HepG2 (cell line): ENCODE results near the gene CTNNA3. TPM values are rescaled to one million over a fixed set of nuclear protein-coding genes. Genes with fewer than 3 reads are reported as not detected.

ENCODE experiments used
- ATAC-seq: fragments of 200-7000 bp; cut with Tn5 transposase; 3 replicates; pipeline ENCODE4 v1.9.1; 2020; ENCODE audit warnings: mild to moderate bottlenecking, moderate library complexity
- BruUV-seq: library from RNA; stranded (reverse); fragments of 400-500 nt; replicated peaks from 2 replicates; lab custom pipeline; 2021; lab: Mats Ljungman, UMichigan
- CTCF ChIA-PET: fragments of 300-600 bp; formaldehyde crosslinking; extraction: SDS; loops from one replicate; lab custom pipeline; 2021; ENCODE audit warnings: low total read pairs, inconsistent platforms, low intra/inter-chr PET ratio; lab: Yijun Ruan, JAX
- POLR2A ChIA-PET: fragments of 350-600 bp; sonication (Branson Sonifier 250); formaldehyde crosslinking; loops from one replicate; lab custom pipeline; 2020; ENCODE audit warnings: antibody characterized with exemption, inconsistent platforms; lab: Yijun Ruan, JAX
- DNase-seq: peaks from one replicate; pipeline ENCODE4 v3.0.0-alpha.2; 2015; ENCODE audit warnings: low spot score
- FAIRE-seq: peaks from 3 replicates; lab custom pipeline; 2011; peaks lifted over from hg19 to GRCh38; lab: Jason Lieb, UNC
- H2AFZ ChIP-seq: one replicate; pipeline ENCODE4 v1.6.1; 2011; ENCODE audit warnings: low read length, inconsistent platforms
- H3K27ac ChIP-seq: fragments of 300-600 bp; 3 replicates; pipeline ENCODE4 v1.8.0; 2011; ENCODE audit warnings: mixed run types, mild to moderate bottlenecking, mixed read lengths, low read length, inconsistent platforms; ENCODE audit not compliant: insufficient read depth; ENCODE audit errors: extremely low read length
- H3K27me3 ChIP-seq, 2 experiments: fragments of 200-600 bp in 1 of 2; 2 replicates in 1 of 2; 3 replicates in 1 of 2; pipeline versions ENCODE4 v1.6.0 to v1.8.0; 2011; ENCODE audit warnings: low read length in 2 of 2, mild to moderate bottlenecking in 2 of 2, moderate library complexity in 2 of 2, inconsistent platforms in 1 of 2; ENCODE audit not compliant: insufficient read depth in 2 of 2, control insufficient read depth in 1 of 2
- H3K36me3 ChIP-seq, 2 experiments: fragments of 200-600 bp in 1 of 2; replicated peaks in 1 of 2; 2 replicates in 1 of 2; 3 replicates in 1 of 2; pipeline versions ENCODE4 v1.5.1 to v1.8.0; 2011; ENCODE audit warnings: low read length in 2 of 2, inconsistent platforms in 1 of 2; ENCODE audit not compliant: insufficient read depth in 2 of 2, control insufficient read depth in 1 of 2
- H3K4me1 ChIP-seq: 2 replicates; pipeline ENCODE4 v1.5.1; 2012; ENCODE audit warnings: low read length, inconsistent platforms; ENCODE audit not compliant: insufficient read depth
- H3K4me2 ChIP-seq: 2 replicates; pipeline ENCODE4 v1.6.0; 2011; ENCODE audit warnings: low read depth, low read length, inconsistent platforms
- H3K4me3 ChIP-seq, 3 experiments: fragments of 200-600 bp in 1 of 3; sonication (generic), shearing (Covaris generic) in 1 of 3; replicated peaks in 1 of 3; 2 replicates each; pipeline ENCODE4 v1.5.1; 2011 to 2016; ENCODE audit warnings: low read length in 3 of 3, inconsistent platforms in 2 of 3, low read depth in 2 of 3, mild to moderate bottlenecking in 2 of 3, control low read depth in 1 of 3, mixed read lengths in 1 of 3; ENCODE audit not compliant: insufficient read depth in 1 of 3
- H3K79me2 ChIP-seq: one replicate; pipeline ENCODE4 v1.6.1; 2011; ENCODE audit warnings: low read length, inconsistent platforms; ENCODE audit not compliant: insufficient read depth
- H3K9ac ChIP-seq: 2 replicates; pipeline ENCODE4 v1.6.0; 2011; ENCODE audit warnings: mild to moderate bottlenecking, low read depth, low read length, inconsistent platforms; ENCODE audit not compliant: insufficient read depth
- H3K9me3 ChIP-seq: 2 replicates; pipeline ENCODE4 v1.5.1; 2012; ENCODE audit warnings: mild to moderate bottlenecking, low read length
- H4K20me1 ChIP-seq: 2 replicates; pipeline ENCODE4 v1.6.0; 2011; ENCODE audit warnings: inconsistent platforms, mild to moderate bottlenecking, low read length, moderate library complexity; ENCODE audit not compliant: insufficient read depth
- NR2F2 ChIP-seq: IDR thresholded peaks from 2 replicates; pipeline ENCODE4 v1.6.1; 2012; ENCODE audit warnings: low read depth, inconsistent platforms, borderline replicate concordance
- ZFP37 ChIP-seq: sonication (generic); formaldehyde crosslinking; IDR thresholded peaks from 2 replicates; pipeline ENCODE4 v1.4.0; 2020; ENCODE audit warnings: missing genetic modification reagents, borderline replicate concordance
- ZNF180 ChIP-seq: sonication (generic); formaldehyde crosslinking; IDR thresholded peaks from 2 replicates; pipeline ENCODE4 v1.4.0; 2020; ENCODE audit warnings: low read depth, missing genetic modification reagents, borderline replicate concordance
- ZNF34 ChIP-seq: sonication (generic); formaldehyde crosslinking; IDR thresholded peaks from 2 replicates; pipeline ENCODE4 v1.4.0; 2020; ENCODE audit warnings: mild to moderate bottlenecking, missing genetic modification reagents, borderline replicate concordance
- ZNF691 ChIP-seq: sonication (generic); formaldehyde crosslinking; IDR thresholded peaks from 2 replicates; pipeline ENCODE4 v1.4.0; 2020; ENCODE audit warnings: missing genetic modification reagents, low read depth, mild to moderate bottlenecking, borderline replicate concordance
- in situ Hi-C: cut with HindIII; loops from 2 replicates; pipeline ENCODE4 v1.10.0; 2017; ENCODE audit warnings: low pct_unique_long_range_greater_than_20kb; ENCODE audit not compliant: extremely low pct_ligation_motif_present
- intact Hi-C: fragments of 100-400 bp; cut with micrococcal nuclease; formaldehyde crosslinking; loops from one replicate; pipeline ENCODE4 v1.10.0; 2022; ENCODE audit not compliant: unreplicated experiment
- polyA plus RNA-seq, 8 experiments: library from polyadenylated mRNA; depleted of rRNA in 3 of 8; stranded (reverse) in 7 of 8; unstranded in 1 of 8; fragments of >200 nt; fragmentation: Illumina TruSeq in 4 of 8; extraction: Trizol in 4 of 8; gene quantifications; 2 replicates each; pipeline versions ENCODE4 v1.2.1 to v1.2.3, GENCODE V29; 2011 to 2016; ENCODE audit warnings: low read depth in 4 of 8, missing spikeins in 1 of 8, mixed read lengths in 1 of 8; ENCODE audit not compliant: insufficient read depth in 1 of 8
- total RNA-seq, 5 experiments: library from RNA; depleted of rRNA; stranded (reverse); fragments of >200 nt; fragmentation: Illumina TruSeq; extraction: Trizol; gene quantifications; 2 replicates each; pipeline ENCODE4 v1.2.3, GENCODE V29; 2016; ENCODE audit warnings: low read depth in 1 of 5
- TF ChIP-seq, protein P1 (sequence below): sonication (generic); formaldehyde crosslinking; IDR thresholded peaks from 2 replicates; pipeline ENCODE4 v1.4.0; 2020; ENCODE audit warnings: mild to moderate bottlenecking, missing genetic modification reagents, borderline replicate concordance

The CTNNA3 gene
- total and polyA plus RNA-seq, 2 of the 13 experiments (the other 11 are each of a cell fraction or from before 2014, with no cell fraction given) = not detected

DNA sequence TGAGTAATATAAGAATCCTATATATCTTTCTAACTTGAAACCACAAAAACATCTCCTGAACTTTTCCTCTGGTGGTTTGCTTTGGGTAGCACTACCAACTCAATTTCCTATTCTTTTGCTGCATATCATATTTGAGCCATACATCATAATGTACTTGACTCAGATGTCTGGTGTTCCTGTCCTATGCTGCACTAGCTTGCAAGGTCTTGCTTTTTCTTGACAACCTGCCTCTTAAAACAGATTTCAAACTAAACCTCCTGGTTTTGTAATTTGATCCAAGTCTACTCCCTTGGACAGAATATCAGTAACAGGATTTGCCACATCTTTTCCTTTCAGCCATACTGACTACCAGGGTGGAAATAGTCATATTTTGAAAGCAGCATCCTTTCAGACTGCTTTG is 1290.4 kb downstream of the CTNNA3 start:
- CTCF ChIA-PET = no interaction called here
- Histone ChIP-seq H3K9me3 (peaks cover 52% of the 10 kb centered on the region), H4K20me1 (no peaks in the 10 kb centered on the region), H3K27me3 (no peaks in the 10 kb centered on the region), H3K79me2 (no peaks in the 10 kb centered on the region), H3K36me3 (no peaks in the 10 kb centered on the region), H3K4me3 (no peak overlapping the region), H3K27ac (no peak overlapping the region), H3K4me2 (no peak overlapping the region), H3K9ac (no peak overlapping the region), H3K4me1 (no peaks in the 10 kb centered on the region), H2AFZ (no peak overlapping the region)
- intact Hi-C loops = no loop called here
- POLR2A ChIA-PET = no interaction called here
- in situ Hi-C loops = no loop called here
- DNase-seq (no peak), FAIRE-seq (no peak), ATAC-seq (no peak)
- TF ChIP-seq, protein P1, sequence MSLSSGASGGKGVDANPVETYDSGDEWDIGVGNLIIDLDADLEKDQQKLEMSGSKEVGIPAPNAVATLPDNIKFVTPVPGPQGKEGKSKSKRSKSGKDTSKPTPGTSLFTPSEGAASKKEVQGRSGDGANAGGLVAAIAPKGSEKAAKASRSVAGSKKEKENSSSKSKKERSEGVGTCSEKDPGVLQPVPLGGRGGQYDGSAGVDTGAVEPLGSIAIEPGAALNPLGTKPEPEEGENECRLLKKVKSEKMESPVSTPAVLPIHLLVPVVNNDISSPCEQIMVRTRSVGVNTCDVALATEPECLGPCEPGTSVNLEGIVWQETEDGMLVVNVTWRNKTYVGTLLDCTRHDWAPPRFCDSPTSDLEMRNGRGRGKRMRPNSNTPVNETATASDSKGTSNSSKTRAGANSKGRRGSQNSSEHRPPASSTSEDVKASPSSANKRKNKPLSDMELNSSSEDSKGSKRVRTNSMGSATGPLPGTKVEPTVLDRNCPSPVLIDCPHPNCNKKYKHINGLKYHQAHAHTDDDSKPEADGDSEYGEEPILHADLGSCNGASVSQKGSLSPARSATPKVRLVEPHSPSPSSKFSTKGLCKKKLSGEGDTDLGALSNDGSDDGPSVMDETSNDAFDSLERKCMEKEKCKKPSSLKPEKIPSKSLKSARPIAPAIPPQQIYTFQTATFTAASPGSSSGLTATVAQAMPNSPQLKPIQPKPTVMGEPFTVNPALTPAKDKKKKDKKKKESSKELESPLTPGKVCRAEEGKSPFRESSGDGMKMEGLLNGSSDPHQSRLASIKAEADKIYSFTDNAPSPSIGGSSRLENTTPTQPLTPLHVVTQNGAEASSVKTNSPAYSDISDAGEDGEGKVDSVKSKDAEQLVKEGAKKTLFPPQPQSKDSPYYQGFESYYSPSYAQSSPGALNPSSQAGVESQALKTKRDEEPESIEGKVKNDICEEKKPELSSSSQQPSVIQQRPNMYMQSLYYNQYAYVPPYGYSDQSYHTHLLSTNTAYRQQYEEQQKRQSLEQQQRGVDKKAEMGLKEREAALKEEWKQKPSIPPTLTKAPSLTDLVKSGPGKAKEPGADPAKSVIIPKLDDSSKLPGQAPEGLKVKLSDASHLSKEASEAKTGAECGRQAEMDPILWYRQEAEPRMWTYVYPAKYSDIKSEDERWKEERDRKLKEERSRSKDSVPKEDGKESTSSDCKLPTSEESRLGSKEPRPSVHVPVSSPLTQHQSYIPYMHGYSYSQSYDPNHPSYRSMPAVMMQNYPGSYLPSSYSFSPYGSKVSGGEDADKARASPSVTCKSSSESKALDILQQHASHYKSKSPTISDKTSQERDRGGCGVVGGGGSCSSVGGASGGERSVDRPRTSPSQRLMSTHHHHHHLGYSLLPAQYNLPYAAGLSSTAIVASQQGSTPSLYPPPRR (CRISPR knock-in tag) = no peak
- no peak for TF ChIP-seq NR2F2
- TF ChIP-seq ZNF34 (CRISPR knock-in tag) = no peak
- no TSS peak for BruUV-seq

DNA sequence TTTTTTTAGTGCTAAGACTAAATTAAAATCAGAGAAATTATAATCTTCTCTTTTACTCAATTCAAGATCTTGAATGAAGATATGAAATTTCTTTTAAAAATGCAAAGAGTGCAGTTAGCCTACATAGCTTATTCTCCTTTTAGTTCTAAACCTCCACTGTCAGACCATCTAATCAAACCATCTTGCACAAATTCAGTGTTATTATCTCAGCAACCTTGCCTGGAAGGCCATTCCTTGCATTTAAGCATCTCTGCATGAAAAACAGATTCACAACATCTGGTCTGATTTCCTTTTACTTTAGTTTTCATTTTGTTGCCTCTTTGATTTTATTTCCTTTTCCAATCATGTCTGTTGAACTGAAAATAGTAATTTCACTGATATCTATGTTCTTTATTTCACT is 1297.3 kb downstream of the CTNNA3 start:
- H3K27me3 ChIP-seq = no peaks in the 10 kb centered on the region
- no peak overlapping the region for H3K4me3 ChIP-seq
- peaks cover 34% of the 10 kb centered on the region for H3K9me3 ChIP-seq
- H3K27ac ChIP-seq = no peak overlapping the region
- ChIA-PET CTCF (no interaction called here), POLR2A (no interaction called here)
- no peaks in the 10 kb centered on the region for H3K4me1 ChIP-seq
- FAIRE-seq (no peak), DNase-seq (no peak), ATAC-seq (no peak)
- BruUV-seq = no TSS peak
- no peaks in the 10 kb centered on the region for H4K20me1 ChIP-seq
- no peak overlapping the region for H3K9ac ChIP-seq
- no peaks in the 10 kb centered on the region for H3K79me2 ChIP-seq
- TF ChIP-seq ZNF691 (no peak), ZNF180 (no peak), ZFP37 (CRISPR knock-in tag) (no peak)
- TF ChIP-seq, protein P1 (CRISPR knock-in tag) = no peak
- H3K36me3 ChIP-seq = no peaks in the 10 kb centered on the region
- H2AFZ ChIP-seq = no peak overlapping the region
- no peak overlapping the region for H3K4me2 ChIP-seq
- intact Hi-C loops = no loop called here
- in situ Hi-C loops = no loop called here
